Activated effector memory CD4-positive, alpha-beta T cell treated with anti-CD3 and anti-CD28 coated beads, Interleukin-2, amount 50 U/mL, for 16 hours (primary cell): Measurements from ENCODE around the gene GPHN.

Experiments used
- DNase-seq: peaks from one replicate; pipeline ENCODE4 v3.0.0-alpha.2; 2020

GPHN gene

DNA sequence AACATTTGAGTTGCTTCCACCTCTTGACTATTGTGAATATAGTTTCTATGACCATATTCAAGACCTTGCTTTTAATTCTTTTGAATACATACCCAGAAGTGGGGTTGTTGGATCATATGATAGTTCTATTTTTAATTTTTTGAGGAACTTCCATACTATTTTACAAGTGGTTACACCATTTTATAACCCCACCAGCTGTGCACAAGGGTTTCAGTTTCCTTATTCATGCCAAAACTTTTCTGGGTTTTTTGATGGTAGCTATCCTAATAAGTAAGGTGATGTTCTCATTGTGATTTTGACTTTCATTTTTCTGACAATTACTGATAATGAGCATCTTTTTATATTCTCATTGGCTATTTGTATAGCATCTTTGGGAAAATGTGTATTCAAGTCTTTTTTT is 571.9 kb downstream of the GPHN start:
- DNase-seq = no peak

DNA sequence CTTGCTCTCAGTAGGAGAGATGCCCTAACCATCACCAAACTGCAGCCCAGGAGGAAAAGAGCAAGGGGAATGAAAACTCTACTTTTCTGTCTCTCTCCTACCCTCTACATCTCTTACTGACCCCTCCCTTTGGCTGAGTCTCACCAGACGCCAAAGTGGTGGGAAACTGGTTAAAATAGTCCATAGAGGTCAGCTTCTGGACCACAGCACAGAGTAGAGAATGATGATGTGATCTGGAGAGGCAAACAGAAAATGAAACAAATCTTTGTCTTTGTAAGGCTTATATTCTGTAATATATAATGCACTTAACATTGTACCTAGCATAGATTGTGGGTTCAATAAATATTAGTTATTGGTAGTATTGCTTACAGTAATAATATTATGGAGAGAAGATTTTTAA is 600.3 kb downstream of the GPHN start:
- DNase-seq = no peak

DNA sequence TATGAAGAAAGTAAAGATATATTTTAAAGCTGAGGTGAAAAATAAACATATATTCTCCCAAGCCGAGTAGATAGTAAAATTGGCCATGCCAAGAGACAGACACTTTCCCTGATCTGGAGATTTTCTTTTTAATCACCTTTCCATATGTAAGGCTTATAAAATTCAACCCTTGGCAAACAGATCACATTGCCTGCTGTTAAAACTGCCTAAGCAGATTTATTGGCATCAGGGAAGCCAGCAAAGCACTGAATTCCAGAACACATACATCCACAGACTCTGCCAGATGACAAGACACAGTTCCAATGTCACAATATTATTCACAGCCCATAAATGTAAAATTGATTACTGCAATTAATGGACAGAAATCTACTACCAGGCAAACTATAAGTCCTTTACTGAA is 603.1 kb downstream of the GPHN start:
- DNase-seq = no peak

DNA sequence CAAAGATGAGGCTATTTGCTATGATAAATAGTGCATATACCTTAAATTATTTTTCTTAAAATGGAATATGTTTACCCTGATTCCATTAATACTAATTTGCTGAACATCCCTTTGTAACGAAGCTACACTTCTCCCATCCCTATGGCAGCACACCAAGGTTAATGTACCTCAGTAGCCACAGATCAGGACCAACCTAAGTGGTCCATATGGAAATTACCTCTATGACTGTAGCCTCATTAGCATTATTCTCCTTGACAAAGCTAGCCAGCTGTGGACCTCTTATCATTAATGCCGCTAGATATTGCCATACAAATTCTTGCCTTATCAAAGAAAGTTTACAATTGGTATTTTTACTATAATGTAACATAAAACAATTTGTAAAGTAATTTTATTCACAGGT is 604.4 kb downstream of the GPHN start:
- no peak for DNase-seq

DNA sequence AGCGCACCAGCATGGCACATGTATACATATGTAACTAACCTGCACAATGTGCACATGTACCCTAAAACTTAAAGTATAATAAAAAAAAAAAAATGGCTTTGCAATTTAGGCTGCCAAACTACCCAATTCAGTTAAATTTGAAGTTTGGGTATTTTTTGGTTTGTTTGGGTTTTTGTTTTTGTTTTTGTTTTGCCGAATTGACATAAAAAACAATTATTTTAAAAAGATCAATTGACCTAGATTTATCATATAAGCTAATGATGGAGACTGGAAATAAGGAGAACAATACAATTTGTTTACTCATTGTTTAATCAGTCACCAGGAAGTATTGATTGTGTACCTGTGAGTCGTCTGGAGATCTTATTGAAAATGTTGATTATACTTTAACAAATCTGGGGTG is 619.2 kb downstream of the GPHN start:
- DNase-seq = no peak

DNA sequence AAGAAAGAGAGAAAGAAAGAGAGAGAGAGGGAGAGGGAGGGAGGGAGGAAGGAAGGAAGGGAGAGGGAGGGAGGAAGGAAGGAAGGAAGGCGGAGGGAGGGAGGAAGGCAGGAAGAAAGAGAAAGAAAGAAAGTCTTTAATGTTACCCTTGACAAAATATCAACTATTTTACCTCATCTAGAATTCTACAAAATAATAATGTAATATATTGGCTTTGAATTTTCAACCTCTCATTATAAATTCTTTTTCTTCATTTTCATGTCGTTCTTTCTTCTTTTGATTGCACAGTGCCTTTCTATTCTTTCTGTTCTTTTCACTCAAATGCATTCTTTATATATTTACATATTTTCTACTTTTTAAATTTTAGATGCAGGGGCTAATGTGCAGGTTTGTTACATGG is 621.8 kb downstream of the GPHN start:
- no peak for DNase-seq

DNA sequence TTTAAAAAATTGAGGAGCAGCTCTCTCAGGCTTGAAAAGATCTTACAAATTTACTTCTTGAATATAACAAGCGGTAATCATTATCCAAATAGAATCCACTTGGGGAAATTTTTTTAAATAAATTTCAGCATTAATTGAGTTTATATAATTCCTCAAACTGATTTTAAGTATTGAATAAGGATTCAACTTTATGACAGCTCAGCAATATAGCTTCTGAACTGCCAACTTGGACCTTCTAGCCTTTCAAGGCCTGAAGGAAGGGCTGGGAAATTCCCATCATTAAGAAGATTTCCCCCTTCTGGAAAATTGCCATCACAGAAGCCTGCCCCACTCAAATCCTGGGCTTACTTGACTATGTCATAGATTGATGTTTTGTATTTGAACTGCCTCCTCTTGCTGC is 623.7 kb downstream of the GPHN start:
- DNase-seq = no peak

DNA sequence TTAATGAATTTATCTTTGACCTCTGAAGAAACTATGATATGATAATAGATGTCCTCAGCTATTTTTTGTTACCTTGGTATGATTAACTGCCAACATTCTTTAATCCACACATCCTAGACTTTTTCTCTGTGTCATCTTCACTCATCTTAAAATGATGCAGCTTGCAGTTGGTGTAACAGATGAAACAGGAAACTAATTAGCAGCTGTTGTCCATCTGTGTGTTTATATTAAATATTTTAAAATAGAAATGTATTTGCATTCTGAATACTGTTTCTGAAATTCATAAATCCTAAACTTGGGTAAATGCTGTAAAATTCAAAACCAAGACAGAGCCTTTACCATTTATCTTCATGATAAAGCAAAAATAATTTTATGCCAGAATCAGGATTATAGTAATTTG is 625.2 kb downstream of the GPHN start:
- no peak for DNase-seq

DNA sequence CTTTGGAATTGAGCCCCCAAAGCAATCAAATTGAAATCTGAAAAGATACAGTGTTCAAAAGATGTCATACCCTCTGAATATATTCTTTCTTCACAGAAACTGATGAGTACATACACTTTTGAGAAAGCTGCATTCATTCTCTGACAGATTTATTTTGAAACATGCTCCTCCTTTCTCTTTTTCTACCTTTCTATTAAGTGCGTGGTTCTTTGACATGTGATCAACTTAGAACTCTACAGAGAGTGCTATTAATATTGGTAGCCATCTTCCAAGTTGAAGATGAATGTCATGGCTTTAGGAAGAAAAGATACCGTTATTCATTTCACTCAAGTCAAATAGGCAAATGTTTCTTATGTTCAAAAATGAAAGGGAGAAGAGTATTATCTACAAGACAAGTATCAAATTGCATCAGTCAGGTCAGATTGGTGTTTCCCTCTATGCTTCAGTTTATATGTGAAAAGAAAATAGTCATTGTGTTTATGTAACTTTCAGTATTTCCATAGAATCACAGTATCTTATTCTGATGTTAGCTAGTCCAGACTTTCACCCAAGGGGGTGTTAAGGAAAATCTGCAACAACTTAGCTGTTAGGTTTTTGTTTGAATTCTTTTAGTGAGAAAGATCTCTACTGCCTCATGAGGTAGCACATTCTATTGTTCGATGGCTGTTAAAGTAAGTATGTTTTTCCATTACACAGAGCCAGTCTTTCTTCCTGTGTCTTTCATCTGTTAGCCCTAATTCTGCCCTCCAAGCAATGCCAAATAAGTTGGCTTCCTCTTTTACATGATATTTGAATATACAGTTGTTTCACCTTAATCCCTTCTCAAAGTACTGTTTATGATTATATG is 625.9 kb downstream of the GPHN start:
- no peak for DNase-seq

DNA sequence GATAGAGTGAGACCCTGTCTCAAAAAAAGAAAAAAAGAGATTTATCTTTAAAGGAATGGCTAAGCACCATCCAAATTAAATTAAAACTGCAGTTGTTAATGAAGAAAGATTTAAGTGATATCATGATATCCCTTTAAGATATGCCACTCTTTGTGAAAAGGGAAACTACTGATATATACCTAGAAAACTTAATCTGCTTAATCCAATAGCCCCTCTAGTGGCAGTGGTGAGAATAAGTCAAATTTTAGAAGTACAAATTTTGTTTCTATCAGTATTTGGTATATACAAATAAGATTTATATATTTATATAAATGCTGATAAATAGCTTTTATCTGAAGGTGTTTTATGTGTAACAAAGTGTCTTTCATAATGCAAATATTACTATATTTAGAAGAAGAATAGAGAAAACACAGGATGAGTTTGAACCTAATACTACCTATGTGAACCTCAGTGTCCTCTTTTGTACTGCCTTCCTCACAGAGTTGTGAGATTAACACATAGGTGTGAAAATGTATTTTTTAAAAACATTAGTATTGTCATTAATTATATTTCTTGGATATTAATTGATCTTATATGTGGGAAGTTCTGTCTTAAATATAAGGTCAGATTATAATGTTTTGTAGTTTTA is 629.9 kb downstream of the GPHN start:
- no peak for DNase-seq

DNA sequence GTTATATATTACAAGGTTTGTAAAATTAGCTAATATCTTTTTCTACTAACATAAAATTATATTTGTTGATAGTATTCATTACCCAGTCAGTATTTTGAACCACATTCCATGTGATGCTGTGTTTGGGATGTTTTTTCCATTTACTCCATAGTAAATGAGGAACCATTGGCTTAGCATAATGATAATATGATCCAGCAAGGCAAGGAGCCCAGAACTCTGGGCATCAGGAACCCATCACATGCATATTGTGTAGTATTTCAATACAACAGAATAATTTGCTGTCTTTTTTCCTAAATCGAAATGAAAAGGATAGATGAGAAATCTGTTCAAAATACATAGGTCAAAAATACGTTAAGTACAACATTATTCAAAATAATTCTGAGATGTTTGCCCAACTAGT is 632.6 kb downstream of the GPHN start:
- DNase-seq = no peak

DNA sequence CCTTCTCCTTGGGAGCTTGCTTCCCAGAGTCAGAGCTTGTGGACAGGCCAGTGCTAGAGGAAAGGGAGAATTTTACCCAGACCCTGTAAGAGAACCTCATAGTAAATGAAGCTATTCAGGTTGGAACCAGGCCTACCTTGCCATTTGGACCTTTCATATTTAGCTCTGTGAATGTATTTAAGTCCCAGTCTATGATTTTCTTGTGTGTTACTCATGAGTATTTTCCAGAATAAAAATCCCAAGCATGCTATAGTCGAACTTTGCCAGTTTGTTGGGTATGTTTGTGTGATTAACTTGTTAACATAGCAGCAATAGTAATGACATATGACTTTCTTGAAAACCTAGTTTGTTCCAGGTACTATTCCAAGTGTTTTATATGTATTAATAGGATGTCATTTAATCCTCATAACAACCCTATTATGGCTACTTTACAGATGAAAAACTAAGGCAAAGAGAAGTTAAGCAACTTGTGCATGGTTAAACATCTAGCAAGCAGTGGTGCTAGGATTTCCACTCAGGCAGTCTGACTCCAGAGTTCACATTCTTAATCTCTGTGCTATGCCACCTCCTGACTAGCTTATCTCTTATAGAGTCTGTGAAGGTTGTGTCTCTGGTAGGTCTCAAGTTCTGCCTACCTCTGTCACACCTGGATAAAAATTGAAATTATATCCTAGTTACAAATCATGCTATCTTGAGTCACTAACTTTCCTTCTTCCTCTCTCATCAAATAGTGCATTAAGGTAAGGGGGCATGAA is 633.4 kb downstream of the GPHN start:
- no peak for DNase-seq

DNA sequence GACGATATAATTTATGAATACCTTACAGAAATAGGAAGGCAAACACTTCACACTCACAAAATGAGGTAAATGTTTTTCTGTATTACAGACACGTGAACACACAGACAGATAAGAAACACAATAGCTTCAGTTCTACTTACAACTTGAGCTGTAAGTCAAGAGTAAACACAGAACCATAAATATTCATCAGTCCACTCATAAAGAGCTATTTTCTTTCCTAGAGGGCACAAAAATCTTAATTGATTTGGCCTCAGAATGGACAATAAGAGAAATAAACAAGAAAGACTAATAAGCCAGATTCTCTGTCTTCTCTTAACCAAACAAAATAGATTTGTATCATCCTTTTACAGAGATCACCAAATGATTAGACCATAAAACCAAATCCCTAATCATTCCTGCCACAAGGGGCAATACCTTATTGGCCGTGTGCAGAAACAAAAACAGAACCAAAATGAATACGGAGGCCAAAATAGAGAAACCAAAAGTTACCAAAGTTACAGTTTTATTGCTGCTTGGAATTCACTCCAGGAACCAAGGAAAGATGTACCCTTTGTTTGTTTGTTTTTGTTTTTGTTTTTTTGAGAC is 643.2 kb downstream of the GPHN start:
- DNase-seq = no peak

DNA sequence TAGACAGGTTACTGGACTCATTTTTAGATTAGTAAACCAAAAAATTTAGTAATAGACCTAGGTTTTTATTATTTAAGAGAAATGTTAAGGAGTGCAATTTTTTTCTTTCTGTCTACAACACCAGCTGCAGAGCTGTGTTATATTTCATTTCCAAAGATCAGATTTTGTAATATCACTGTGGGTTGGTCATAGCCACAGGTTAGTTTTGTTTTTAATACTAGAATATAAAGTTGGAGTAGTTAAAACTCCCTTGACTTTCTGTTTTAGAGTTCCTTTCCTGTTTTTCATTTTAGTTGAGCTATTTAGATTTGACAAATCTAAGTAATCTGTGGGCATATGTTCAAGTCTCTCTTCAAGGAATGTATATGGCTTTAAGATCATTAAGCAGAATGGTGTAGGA is 650.6 kb downstream of the GPHN start:
- no peak for DNase-seq

DNA sequence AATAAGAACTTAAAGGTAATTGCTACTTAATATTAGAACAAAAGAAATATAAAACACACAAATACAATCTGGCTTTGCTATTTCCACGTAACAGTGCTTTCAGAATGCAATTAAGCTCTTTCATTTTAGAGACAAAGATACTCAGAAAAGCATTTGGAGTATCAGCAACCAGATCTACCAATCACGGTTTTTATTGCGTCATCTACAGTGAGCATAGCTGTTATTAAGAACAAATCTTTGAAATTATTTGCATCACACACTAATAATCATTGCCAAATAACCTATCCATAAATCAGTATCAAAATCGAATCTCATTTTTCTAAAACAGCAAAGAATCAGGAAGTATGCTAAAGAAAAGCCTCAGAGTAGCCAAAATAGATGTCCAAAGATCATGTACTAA is 654.4 kb downstream of the GPHN start:
- no peak for DNase-seq

DNA sequence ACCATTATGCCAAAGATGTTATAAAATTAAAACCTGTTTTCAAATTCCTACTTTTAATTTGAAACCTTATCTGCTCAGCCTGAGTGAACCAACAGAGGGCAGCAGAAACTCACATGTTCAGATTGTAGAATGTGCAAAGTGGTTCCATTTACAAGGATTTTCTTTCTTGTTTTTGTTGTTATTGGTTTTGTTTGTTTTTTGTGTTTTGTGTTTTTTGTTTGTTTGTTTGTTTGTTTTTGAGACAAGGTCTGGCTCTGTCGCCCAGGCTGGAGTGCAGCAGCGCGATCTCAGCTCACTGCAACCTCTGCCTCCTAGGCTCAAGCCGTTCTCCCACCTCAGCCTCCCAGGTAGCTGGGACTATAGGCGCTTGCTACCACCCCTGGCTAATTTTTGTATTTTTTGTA is 658.5 kb downstream of the GPHN start:
- DNase-seq = no peak

DNA sequence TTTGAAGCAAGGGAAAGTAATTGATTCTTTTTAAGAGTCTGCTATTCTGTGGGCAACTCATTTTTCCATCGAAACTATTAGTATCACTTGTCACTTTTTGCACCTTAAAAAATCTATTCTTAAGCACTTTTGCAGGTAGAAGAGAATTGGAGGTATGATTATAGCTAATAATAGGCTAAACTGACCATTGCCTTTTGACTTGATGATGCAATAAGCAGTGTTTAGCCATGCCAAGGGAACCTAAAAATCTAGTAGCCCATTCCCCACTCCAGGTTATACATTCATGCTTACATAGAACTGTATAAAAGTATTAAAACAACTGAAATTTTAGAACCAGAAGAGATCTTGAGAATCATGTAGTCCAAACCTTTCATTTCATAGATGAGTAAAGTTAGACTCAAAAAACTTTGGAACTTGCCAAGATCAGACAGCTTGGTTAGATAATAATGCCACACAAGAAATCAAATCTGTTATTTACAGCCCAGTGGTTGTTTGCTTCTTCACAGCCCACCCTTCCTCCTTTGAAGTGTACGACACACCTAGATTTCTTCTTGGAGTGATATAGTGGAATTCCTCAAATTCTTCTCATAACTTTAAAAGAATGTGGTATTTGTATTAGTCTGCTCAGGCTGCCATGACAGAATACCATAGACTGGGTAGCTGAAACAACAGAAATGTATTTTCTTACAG is 659.6 kb downstream of the GPHN start:
- no peak for DNase-seq

DNA sequence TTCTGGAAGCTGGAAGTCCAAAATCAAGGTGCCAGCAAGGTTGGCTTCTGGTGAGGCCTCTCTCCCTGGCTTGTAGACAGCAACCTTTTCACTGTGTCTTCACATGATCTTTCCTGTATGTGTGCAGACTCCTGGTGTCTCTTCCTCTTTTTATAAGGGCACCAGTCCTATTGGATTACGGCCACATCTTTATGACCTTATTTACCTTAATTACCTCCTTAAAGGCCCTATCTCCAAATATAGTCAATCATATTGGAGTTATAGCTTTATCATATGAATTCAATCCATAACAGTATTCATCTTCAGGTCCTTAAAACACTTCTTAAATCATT is 660.1 kb downstream of the GPHN start:
- DNase-seq = no peak

DNA sequence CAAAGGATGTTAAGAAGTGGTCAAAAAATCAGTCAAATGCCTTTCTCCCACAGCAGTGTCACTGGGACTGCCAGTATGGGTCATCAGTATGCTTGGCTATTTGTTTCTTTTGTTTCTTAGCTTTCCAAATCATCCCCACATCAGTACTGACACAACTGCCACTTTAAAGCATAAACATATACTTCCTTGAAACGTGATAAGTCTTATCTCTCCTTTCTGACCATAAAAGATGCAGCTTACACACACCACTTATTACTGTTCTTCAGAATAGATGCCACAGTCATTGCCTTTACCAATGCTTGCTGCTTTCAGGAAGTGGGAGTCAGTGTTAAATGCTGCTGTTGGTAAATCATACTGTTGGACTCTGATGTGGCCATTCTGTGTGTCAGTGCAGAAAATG is 662.7 kb downstream of the GPHN start:
- no peak for DNase-seq

DNA sequence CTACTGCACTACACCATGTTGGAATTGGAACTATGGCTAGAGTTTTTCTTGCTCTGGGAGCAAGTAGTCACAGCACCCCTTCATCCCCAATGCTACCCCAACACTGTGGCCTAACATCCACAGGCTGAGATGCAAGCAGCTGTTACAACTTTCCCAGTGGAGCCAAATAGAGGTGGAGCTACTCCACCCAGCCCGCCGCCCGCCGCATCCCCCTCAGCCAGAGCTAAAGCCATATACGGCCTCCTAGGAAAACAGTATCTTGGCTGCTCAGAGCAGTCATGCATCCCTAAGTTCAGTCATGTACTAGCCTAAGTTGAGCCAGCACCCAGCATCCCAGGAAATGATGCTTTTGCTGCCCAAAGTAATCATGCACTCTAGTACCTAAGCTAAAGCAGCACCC is 664.1 kb downstream of the GPHN start:
- DNase-seq = no peak

DNA sequence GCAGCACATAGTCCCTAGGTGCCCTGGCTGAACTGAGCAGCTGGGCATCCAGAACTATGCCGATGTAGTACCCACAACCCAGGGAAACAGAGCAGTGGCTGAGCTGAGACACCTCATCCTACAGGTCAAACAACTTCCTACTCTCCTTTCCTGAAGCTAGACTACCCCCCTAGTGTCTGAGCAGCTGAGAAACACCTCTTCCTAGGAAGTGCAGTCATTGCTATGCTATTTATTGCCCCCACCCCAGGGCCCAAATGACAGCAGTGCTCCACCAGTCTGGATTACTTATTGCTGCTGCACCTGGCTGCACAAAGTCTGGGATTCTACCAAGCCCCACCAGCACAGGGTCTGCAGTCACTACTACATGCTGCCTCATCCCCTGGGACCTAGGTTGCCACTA is 664.6 kb downstream of the GPHN start:
- no peak for DNase-seq

DNA sequence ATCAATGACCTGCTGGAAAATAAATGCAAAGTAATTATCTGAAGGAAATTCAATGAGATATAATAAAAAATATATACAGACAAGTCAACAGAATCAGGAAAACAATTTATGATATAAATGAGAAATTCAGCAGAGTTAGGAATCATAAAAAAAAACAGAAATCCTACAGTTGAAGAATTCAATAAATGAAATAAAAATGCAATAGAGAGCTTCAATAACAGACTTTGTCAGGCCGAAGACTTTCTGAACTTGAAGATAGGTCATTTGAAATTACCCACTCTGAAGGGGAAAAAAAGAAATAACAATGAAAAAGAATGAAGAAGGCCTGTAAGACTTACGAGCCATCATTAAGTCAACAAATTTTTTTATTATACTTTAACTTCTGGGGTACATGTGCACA is 665.8 kb downstream of the GPHN start:
- no peak for DNase-seq

DNA sequence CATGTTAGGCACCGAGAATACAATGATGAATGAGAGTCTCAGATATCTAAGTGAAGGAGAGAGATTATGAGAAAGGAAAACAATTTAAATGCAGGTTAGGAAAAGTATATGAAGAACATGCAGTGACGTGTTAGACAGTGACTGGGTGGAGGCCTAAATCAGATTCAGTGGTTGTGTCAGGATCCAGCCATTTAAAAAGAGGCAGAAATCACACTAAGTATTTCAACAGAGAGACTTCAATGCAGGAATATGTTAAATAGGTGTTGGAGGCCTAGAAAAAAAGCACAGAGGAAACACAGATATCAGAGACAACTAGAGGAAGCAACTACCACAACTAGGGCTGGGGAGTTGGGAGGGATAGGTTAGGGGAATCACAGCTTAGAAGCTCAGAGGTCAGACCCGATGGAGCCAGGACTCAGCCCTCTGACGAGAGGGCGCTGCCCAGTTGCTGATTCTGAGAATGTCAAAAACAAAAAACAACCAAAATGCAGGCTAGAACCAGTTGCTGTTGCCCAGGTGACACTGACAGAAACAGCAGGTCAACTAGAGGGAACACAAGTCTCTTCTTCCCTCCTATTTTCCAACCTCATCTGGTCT is 678.3 kb downstream of the GPHN start:
- DNase-seq = no peak
